ENCODE results near the gene TRPM3. TPM values are rescaled to one million over a fixed set of nuclear protein-coding genes. Genes with fewer than 3 reads are reported as not detected.

Gene TRPM3
- total RNA-seq, 1 experiment from 2014 or later = not detected

- in situ Hi-C loops (cut with HindIII; ENCODE audit: low sequenced_read_pairs) = no loop called here
- DNase-seq (ENCODE audit: low spot score) = peak; percentile 58
Measured at GRCh38 chr9:70924380-70924779, 197.0 kb downstream of the TRPM3 start.

- DNase-seq (ENCODE audit: low spot score) = peak; percentile 33
- in situ Hi-C loops (cut with HindIII; ENCODE audit: low sequenced_read_pairs) = no loop called here
Measured at GRCh38 chr9:70923961-70924360, 197.5 kb downstream of the TRPM3 start.

- no peak for DNase-seq (ENCODE audit: low spot score)
- in situ Hi-C loops (cut with HindIII; ENCODE audit: low sequenced_read_pairs) = no loop called here
Measured at GRCh38 chr9:70921136-70921535, 200.3 kb downstream of the TRPM3 start.

- in situ Hi-C loops (cut with HindIII; ENCODE audit: low sequenced_read_pairs) = no loop called here
- peak; percentile 46 for DNase-seq (ENCODE audit: low spot score)
Measured at GRCh38 chr9:70917277-70917676, 204.1 kb downstream of the TRPM3 start.

- in situ Hi-C loops (cut with HindIII; ENCODE audit: low sequenced_read_pairs) = no loop called here
- DNase-seq (ENCODE audit: low spot score) = peak; percentile 78
Measured at GRCh38 chr9:70911791-70912190, 209.6 kb downstream of the TRPM3 start.

GRCh38 chr9:70910598-70910997 is 210.8 kb downstream of the TRPM3 start:
- DNase-seq (ENCODE audit: low spot score) = no peak
- in situ Hi-C loops (cut with HindIII; ENCODE audit: low sequenced_read_pairs) = no loop called here

- peak; percentile 92 for DNase-seq (ENCODE audit: low spot score)
Measured at GRCh38 chr9:70902692-70903131, 218.7 kb downstream of the TRPM3 start.

GRCh38 chr9:70902171-70902570 is 219.2 kb downstream of the TRPM3 start:
- DNase-seq (ENCODE audit: low spot score) = peak; percentile 35
- in situ Hi-C loops (cut with HindIII; ENCODE audit: low sequenced_read_pairs) = no loop called here

More at GRCh38 chr9:70902692-70903131, 218.7 kb downstream of the TRPM3 start:
- in situ Hi-C loops (cut with HindIII; ENCODE audit: low sequenced_read_pairs) = no loop called here

GRCh38 chr9:70901746-70902145 is 219.7 kb downstream of the TRPM3 start:
- in situ Hi-C loops (cut with HindIII; ENCODE audit: low sequenced_read_pairs) = no loop called here
- no peak for DNase-seq (ENCODE audit: low spot score)

GRCh38 chr9:70901013-70901412 is 220.4 kb downstream of the TRPM3 start:
- DNase-seq (ENCODE audit: low spot score) = no peak
- in situ Hi-C loops (cut with HindIII; ENCODE audit: low sequenced_read_pairs) = no loop called here

- DNase-seq (ENCODE audit: low spot score) = no peak
- in situ Hi-C loops (cut with HindIII; ENCODE audit: low sequenced_read_pairs) = no loop called here
Measured at GRCh38 chr9:70893580-70894122, 227.8 kb downstream of the TRPM3 start.

GRCh38 chr9:70888471-70888870 is 232.9 kb downstream of the TRPM3 start:
- no peak for DNase-seq (ENCODE audit: low spot score)
- in situ Hi-C loops (cut with HindIII; ENCODE audit: low sequenced_read_pairs) = no loop called here

GRCh38 chr9:70887826-70888225 is 233.6 kb downstream of the TRPM3 start:
- in situ Hi-C loops (cut with HindIII; ENCODE audit: low sequenced_read_pairs) = no loop called here
- no peak for DNase-seq (ENCODE audit: low spot score)

- DNase-seq (ENCODE audit: low spot score) = no peak
- in situ Hi-C loops (cut with HindIII; ENCODE audit: low sequenced_read_pairs) = no loop called here
Measured at GRCh38 chr9:70883963-70884793, 237.2 kb downstream of the TRPM3 start.

GRCh38 chr9:70883056-70883455 is 238.4 kb downstream of the TRPM3 start:
- DNase-seq (ENCODE audit: low spot score) = no peak
- in situ Hi-C loops (cut with HindIII; ENCODE audit: low sequenced_read_pairs) = no loop called here

GRCh38 chr9:70881333-70881732 is 240.1 kb downstream of the TRPM3 start:
- no peak for DNase-seq (ENCODE audit: low spot score)
- in situ Hi-C loops (cut with HindIII; ENCODE audit: low sequenced_read_pairs) = no loop called here

GRCh38 chr9:70880535-70880934 is 240.9 kb downstream of the TRPM3 start:
- in situ Hi-C loops (cut with HindIII; ENCODE audit: low sequenced_read_pairs) = no loop called here
- no peak for DNase-seq (ENCODE audit: low spot score)

GRCh38 chr9:70878576-70878975 is 242.8 kb downstream of the TRPM3 start:
- in situ Hi-C loops (cut with HindIII; ENCODE audit: low sequenced_read_pairs) = no loop called here
- no peak for DNase-seq (ENCODE audit: low spot score)

- DNase-seq (ENCODE audit: low spot score) = no peak
- in situ Hi-C loops (cut with HindIII; ENCODE audit: low sequenced_read_pairs) = no loop called here
Measured at GRCh38 chr9:70874451-70874850, 247.0 kb downstream of the TRPM3 start.

- no peak for DNase-seq (ENCODE audit: low spot score)
- in situ Hi-C loops (cut with HindIII; ENCODE audit: low sequenced_read_pairs) = no loop called here
Measured at GRCh38 chr9:70873506-70873905, 247.9 kb downstream of the TRPM3 start.

Measured in G401 (cell line).